Testis (tissue), 2 donors: ENCODE measurements around the gene BPTF.
"Not testable (repeated sequence)": the region's sequence is repeated elsewhere in the genome, so short reads cannot be mapped to it uniquely, and the experiment has no call there.

Experiments used
- POLR2A ChIP-seq: fragments of 450-650 bp; IDR thresholded peaks from one replicate; pipeline ENCODE4 v1.6.1; 2017; ENCODE audit warnings: antibody characterized with exemption, mild to moderate bottlenecking, moderate library complexity
- TF ChIP-seq, protein P1 (sequence below), 3 experiments: fragments of 450-650 bp in 2 of 3; fragments of 200-600 bp in 1 of 3; sonication (generic) in 1 of 3; IDR thresholded peaks; one replicate each; pipeline ENCODE4 v1.5.1; 2016 to 2019; ENCODE audit warnings: antibody characterized with exemption in 3 of 3, mild to moderate bottlenecking in 2 of 3, moderate library complexity in 1 of 3

DNA sequence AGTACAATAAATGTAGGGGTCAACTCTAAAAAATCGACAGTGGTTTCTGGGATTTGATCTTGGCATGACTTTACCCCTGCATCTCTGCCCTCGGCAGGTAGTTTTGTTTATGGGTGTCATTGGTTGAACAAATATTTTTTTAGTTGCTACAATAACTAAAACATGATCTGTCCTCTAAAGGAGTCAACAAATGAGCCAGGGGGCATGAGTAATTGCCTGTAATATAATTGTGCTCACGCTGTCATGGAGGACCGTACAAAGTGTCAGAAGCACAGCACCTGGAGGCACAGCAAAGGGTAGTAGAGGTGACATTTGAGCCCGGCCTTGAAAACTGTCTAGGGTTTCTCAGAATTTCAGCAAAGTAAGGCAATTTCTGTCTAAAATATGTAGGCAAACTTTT is 22.9 kb downstream of the BPTF start:
- TF ChIP-seq POLR2A = not testable (repeated sequence)
- TF ChIP-seq, protein P1, sequence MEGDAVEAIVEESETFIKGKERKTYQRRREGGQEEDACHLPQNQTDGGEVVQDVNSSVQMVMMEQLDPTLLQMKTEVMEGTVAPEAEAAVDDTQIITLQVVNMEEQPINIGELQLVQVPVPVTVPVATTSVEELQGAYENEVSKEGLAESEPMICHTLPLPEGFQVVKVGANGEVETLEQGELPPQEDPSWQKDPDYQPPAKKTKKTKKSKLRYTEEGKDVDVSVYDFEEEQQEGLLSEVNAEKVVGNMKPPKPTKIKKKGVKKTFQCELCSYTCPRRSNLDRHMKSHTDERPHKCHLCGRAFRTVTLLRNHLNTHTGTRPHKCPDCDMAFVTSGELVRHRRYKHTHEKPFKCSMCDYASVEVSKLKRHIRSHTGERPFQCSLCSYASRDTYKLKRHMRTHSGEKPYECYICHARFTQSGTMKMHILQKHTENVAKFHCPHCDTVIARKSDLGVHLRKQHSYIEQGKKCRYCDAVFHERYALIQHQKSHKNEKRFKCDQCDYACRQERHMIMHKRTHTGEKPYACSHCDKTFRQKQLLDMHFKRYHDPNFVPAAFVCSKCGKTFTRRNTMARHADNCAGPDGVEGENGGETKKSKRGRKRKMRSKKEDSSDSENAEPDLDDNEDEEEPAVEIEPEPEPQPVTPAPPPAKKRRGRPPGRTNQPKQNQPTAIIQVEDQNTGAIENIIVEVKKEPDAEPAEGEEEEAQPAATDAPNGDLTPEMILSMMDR (IDR thresholded peaks at IDR 0.05) = not testable (repeated sequence)
